GM19238 (cell line): ENCODE data around the gene MTG1.
"Not testable (repeated sequence)": the region's sequence is repeated elsewhere in the genome, so short reads cannot be mapped to it uniquely, and the experiment has no call there.

Source experiments
- DNase-seq: peaks from one replicate; pipeline ENCODE4 v3.0.0; 2011; ENCODE audit warnings: low spot score; ENCODE audit not compliant: insufficient read length

MTG1 gene

GRCh38 chr10:133358925-133359310 is 35.0 kb upstream of the MTG1 start:
- DNase-seq: no peak

GRCh38 chr10:133359554-133359971 is 34.4 kb upstream of the MTG1 start:
- DNase-seq: no peak

GRCh38 chr10:133359972-133360610 is 33.9 kb upstream of the MTG1 start:
- DNase-seq: no peak

- DNase-seq: no peak
Observed at GRCh38 chr10:133361227-133361626, 32.7 kb upstream of the MTG1 start.

- DNase-seq: no peak
Observed at GRCh38 chr10:133361773-133362441, 32.0 kb upstream of the MTG1 start.

- DNase-seq: no peak
Observed at GRCh38 chr10:133362846-133363245, 31.1 kb upstream of the MTG1 start.

- DNase-seq: no peak
Observed at GRCh38 chr10:133364645-133365431, 29.1 kb upstream of the MTG1 start.

GRCh38 chr10:133365461-133366129 is 28.4 kb upstream of the MTG1 start:
- no peak for DNase-seq

GRCh38 chr10:133366130-133366478 is 27.9 kb upstream of the MTG1 start:
- no peak for DNase-seq

- no peak for DNase-seq
Observed at GRCh38 chr10:133366751-133367150, 27.2 kb upstream of the MTG1 start.

GRCh38 chr10:133367461-133367860 is 26.5 kb upstream of the MTG1 start:
- DNase-seq: not testable (repeated sequence)

GRCh38 chr10:133368153-133368552 is 25.8 kb upstream of the MTG1 start:
- no peak for DNase-seq

GRCh38 chr10:133370030-133370786 is 23.7 kb upstream of the MTG1 start:
- no peak for DNase-seq

- no peak for DNase-seq
Observed at GRCh38 chr10:133372507-133372906, 21.4 kb upstream of the MTG1 start.

GRCh38 chr10:133373174-133374090 is 20.5 kb upstream of the MTG1 start, which contains the start of gene ECHS1:
Gene ECHS1, minus strand, starts transcription at chr10:133373354. Its CDS starts 21 bp downstream, at chr10:133373333.
- peak; percentile 100 for DNase-seq

- DNase-seq: no peak
Observed at GRCh38 chr10:133375357-133376115, 18.4 kb upstream of the MTG1 start.

- DNase-seq: not testable (repeated sequence)
Observed at GRCh38 chr10:133376183-133376582, 17.8 kb upstream of the MTG1 start.

- DNase-seq: no peak
Observed at GRCh38 chr10:133377025-133377817, 16.7 kb upstream of the MTG1 start.
